HepG2 (cell line): Measurements from ENCODE around the gene PRSS27. TPM values are rescaled to one million over a fixed set of nuclear protein-coding genes. Genes with fewer than 3 reads are reported as not detected.

Experiments
- ATRX ChIP-seq: sonication (generic); formaldehyde crosslinking; IDR thresholded peaks from 2 replicates; pipeline ENCODE4 v1.4.0; 2020; ENCODE audit warnings: missing genetic modification reagents, borderline replicate concordance
- GATA4 ChIP-seq: sonication (generic); IDR thresholded peaks from 2 replicates; pipeline ENCODE4 v1.6.1; 2016; ENCODE audit warnings: antibody characterized with exemption, low read depth, borderline replicate concordance
- HCFC1 ChIP-seq: fragments of 150-350 bp; IDR thresholded peaks from 2 replicates; pipeline ENCODE4 v1.6.1; 2014; ENCODE audit warnings: low read depth, low read length
- KDM4B ChIP-seq: sonication (generic); formaldehyde crosslinking; IDR thresholded peaks from 2 replicates; pipeline ENCODE4 v1.4.0; 2020; ENCODE audit warnings: missing genetic modification reagents
- NCOA5 ChIP-seq: sonication (generic); formaldehyde crosslinking; IDR thresholded peaks from 2 replicates; pipeline ENCODE4 v1.4.0; 2020; ENCODE audit warnings: missing genetic modification reagents
- RORA ChIP-seq: sonication (generic); formaldehyde crosslinking; IDR thresholded peaks from 2 replicates; pipeline ENCODE4 v1.5.0; 2020; ENCODE audit warnings: mild to moderate bottlenecking, missing genetic modification reagents, moderate library complexity
- SNRNP70 ChIP-seq: fragments of 200-400 bp; formaldehyde crosslinking; IDR thresholded peaks from 2 replicates; pipeline ENCODE4 v1.6.1; 2017; ENCODE audit warnings: mild to moderate bottlenecking, low read depth, low read length, moderate library complexity
- STAT6 ChIP-seq: sonication (generic); formaldehyde crosslinking; IDR thresholded peaks from 2 replicates; pipeline ENCODE4 v1.4.0; 2020; ENCODE audit warnings: missing genetic modification reagents, mild to moderate bottlenecking, borderline replicate concordance
- WIZ ChIP-seq: sonication (generic); formaldehyde crosslinking; IDR thresholded peaks from 2 replicates; pipeline ENCODE4 v1.5.1; 2020; ENCODE audit warnings: mild to moderate bottlenecking, missing genetic modification reagents
- ZFP37 ChIP-seq: sonication (generic); formaldehyde crosslinking; IDR thresholded peaks from 2 replicates; pipeline ENCODE4 v1.4.0; 2020; ENCODE audit warnings: missing genetic modification reagents, borderline replicate concordance
- ZNF10 ChIP-seq: sonication (generic); formaldehyde crosslinking; IDR thresholded peaks from 2 replicates; pipeline ENCODE4 v1.4.0; 2020; ENCODE audit warnings: mild to moderate bottlenecking, low read depth, missing genetic modification reagents, borderline replicate concordance
- ZNF564 ChIP-seq: sonication (generic); formaldehyde crosslinking; IDR thresholded peaks from 2 replicates; pipeline ENCODE4 v1.8.1; 2023; ENCODE audit warnings: mild to moderate bottlenecking, missing genetic modification reagents
- ZNF605 ChIP-seq: sonication (generic); formaldehyde crosslinking; IDR thresholded peaks from 2 replicates; pipeline ENCODE4 v1.8.0; 2022; ENCODE audit warnings: mild to moderate bottlenecking, missing genetic modification reagents
- ZNF703 ChIP-seq: sonication (generic); formaldehyde crosslinking; IDR thresholded peaks from 2 replicates; pipeline ENCODE4 v1.5.1; 2020; ENCODE audit warnings: missing genetic modification reagents, mild to moderate bottlenecking, moderate library complexity, borderline replicate concordance
- polyA plus RNA-seq, 8 experiments: library from polyadenylated mRNA; depleted of rRNA in 3 of 8; stranded (reverse) in 7 of 8; unstranded in 1 of 8; fragments of >200 nt; fragmentation: Illumina TruSeq in 4 of 8; extraction: Trizol in 4 of 8; gene quantifications; 2 replicates each; pipeline versions ENCODE4 v1.2.1 to v1.2.3, GENCODE V29; 2011 to 2016; ENCODE audit warnings: low read depth in 4 of 8, missing spikeins in 1 of 8, mixed read lengths in 1 of 8; ENCODE audit not compliant: insufficient read depth in 1 of 8
- total RNA-seq, 5 experiments: library from RNA; depleted of rRNA; stranded (reverse); fragments of >200 nt; fragmentation: Illumina TruSeq; extraction: Trizol; gene quantifications; 2 replicates each; pipeline ENCODE4 v1.2.3, GENCODE V29; 2016; ENCODE audit warnings: low read depth in 1 of 5
- TF ChIP-seq, protein P1 (sequence below): sonication (generic); formaldehyde crosslinking; IDR thresholded peaks from 2 replicates; pipeline ENCODE4 v1.5.0; 2020; ENCODE audit warnings: missing genetic modification reagents
- TF ChIP-seq, protein P2 (sequence below): sonication (generic); formaldehyde crosslinking; IDR thresholded peaks from 2 replicates; pipeline ENCODE4 v1.5.1; 2020; ENCODE audit warnings: missing genetic modification reagents, mild to moderate bottlenecking, borderline replicate concordance
- TF ChIP-seq, protein P3 (sequence below): fragments of 450-650 bp; IDR thresholded peaks from 2 replicates; pipeline ENCODE4 v1.6.1; 2017; ENCODE audit warnings: mild to moderate bottlenecking

Gene PRSS27
- total and polyA plus RNA-seq, 2 of the 13 experiments (the other 11 are each of a cell fraction or from before 2014, with no cell fraction given): 0.20 to 0.73 TPM

DNA sequence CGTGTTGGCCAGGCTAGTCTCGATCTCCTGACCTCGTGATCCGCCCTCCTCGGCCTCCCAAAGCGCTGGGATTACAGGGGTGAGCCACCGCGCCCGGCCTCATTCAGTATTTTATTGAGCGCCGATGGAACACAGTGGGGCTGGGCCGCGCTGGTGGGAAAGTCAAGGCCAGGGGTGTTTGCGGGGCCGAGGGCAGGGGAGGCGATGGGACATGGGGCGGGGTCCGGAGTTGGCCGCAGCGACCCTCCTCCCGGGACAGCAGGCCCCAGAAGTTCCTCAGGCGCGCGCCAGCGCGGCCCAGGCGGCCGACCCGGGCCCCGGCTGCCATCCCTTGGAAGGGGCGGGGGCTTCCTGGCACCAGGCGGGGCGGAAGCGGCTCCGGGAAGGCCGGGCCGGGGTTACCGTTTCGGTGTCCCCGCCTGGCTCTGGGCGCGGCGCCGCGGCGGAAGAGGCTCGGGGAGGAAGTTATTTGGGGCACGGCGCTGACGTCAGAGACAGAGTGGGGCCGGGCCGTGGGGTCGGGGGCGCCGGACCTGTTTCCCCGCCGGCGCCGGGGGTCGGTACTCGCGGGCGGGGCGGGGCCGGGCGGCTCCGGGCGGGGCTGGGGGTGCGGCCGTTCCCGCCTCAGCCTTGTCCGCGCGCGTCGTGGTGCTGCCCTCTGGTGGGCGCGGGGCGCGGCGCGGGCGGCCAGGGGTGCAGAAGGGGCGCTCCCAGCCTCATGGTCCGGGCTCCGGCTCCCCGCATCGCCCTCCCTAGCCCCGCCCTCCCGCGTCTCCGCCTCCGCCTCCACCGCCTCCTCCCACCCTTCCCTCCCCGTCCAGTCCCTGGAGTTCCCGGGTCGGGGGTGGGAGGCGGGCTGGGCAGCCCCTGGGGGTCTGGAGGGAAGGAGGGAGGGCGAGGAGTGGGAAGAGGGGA, 952 bp upstream of the PRSS27 start (continued):
- TF ChIP-seq ZNF703 (CRISPR knock-in tag) (0 out of 2 replicates have a peak, but pooled peaks have one; percentile 65), NCOA5 (CRISPR knock-in tag) (no peak), ZNF564 (0 out of 2 replicates have a peak, but pooled peaks have one; percentile 67), SNRNP70 (no peak), ZNF605 (CRISPR knock-in tag) (no peak), ATRX (no peak), WIZ (CRISPR knock-in tag) (no peak), KDM4B (CRISPR knock-in tag) (peak; percentile 53; the same call in 1 of the 2 replicates), RORA (CRISPR knock-in tag) (no peak), STAT6 (no peak), ZFP37 (CRISPR knock-in tag) (no peak), GATA4 (no peak), ZNF10 (CRISPR knock-in tag) (no peak), HCFC1 (peak; percentile 62)
- TF ChIP-seq, protein P1, sequence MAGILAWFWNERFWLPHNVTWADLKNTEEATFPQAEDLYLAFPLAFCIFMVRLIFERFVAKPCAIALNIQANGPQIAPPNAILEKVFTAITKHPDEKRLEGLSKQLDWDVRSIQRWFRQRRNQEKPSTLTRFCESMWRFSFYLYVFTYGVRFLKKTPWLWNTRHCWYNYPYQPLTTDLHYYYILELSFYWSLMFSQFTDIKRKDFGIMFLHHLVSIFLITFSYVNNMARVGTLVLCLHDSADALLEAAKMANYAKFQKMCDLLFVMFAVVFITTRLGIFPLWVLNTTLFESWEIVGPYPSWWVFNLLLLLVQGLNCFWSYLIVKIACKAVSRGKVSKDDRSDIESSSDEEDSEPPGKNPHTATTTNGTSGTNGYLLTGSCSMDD (CRISPR knock-in tag): no peak
- TF ChIP-seq, protein P2, sequence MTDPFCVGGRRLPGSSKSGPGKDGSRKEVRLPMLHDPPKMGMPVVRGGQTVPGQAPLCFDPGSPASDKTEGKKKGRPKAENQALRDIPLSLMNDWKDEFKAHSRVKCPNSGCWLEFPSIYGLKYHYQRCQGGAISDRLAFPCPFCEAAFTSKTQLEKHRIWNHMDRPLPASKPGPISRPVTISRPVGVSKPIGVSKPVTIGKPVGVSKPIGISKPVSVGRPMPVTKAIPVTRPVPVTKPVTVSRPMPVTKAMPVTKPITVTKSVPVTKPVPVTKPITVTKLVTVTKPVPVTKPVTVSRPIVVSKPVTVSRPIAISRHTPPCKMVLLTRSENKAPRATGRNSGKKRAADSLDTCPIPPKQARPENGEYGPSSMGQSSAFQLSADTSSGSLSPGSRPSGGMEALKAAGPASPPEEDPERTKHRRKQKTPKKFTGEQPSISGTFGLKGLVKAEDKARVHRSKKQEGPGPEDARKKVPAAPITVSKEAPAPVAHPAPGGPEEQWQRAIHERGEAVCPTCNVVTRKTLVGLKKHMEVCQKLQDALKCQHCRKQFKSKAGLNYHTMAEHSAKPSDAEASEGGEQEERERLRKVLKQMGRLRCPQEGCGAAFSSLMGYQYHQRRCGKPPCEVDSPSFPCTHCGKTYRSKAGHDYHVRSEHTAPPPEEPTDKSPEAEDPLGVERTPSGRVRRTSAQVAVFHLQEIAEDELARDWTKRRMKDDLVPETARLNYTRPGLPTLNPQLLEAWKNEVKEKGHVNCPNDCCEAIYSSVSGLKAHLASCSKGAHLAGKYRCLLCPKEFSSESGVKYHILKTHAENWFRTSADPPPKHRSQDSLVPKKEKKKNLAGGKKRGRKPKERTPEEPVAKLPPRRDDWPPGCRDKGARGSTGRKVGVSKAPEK (CRISPR knock-in tag): no peak
- TF ChIP-seq, protein P3, sequence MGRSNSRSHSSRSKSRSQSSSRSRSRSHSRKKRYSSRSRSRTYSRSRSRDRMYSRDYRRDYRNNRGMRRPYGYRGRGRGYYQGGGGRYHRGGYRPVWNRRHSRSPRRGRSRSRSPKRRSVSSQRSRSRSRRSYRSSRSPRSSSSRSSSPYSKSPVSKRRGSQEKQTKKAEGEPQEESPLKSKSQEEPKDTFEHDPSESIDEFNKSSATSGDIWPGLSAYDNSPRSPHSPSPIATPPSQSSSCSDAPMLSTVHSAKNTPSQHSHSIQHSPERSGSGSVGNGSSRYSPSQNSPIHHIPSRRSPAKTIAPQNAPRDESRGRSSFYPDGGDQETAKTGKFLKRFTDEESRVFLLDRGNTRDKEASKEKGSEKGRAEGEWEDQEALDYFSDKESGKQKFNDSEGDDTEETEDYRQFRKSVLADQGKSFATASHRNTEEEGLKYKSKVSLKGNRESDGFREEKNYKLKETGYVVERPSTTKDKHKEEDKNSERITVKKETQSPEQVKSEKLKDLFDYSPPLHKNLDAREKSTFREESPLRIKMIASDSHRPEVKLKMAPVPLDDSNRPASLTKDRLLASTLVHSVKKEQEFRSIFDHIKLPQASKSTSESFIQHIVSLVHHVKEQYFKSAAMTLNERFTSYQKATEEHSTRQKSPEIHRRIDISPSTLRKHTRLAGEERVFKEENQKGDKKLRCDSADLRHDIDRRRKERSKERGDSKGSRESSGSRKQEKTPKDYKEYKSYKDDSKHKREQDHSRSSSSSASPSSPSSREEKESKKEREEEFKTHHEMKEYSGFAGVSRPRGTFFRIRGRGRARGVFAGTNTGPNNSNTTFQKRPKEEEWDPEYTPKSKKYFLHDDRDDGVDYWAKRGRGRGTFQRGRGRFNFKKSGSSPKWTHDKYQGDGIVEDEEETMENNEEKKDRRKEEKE: no peak
